SK-N-SH (cell line): Measurements from ENCODE around the gene OCA2. TPM values are rescaled to one million over a fixed set of nuclear protein-coding genes. Genes with fewer than 3 reads are reported as not detected.

Experiments
- CTCF ChIA-PET: fragments of 300-600, 350-600 bp; formaldehyde crosslinking; extraction: SDS; loops from one replicate; lab custom pipeline; 2021; lab: Yijun Ruan, JAX
- POLR2A ChIA-PET: fragments of 350-600 bp; sonication (Branson Sonifier 250); formaldehyde crosslinking; extraction: SDS; loops from one replicate; lab custom pipeline; 2020; ENCODE audit warnings: antibody characterized with exemption, inconsistent platforms; lab: Yijun Ruan, JAX
- DNase-seq: peaks from one replicate; pipeline ENCODE4 v3.0.0; 2012
- H2AFZ ChIP-seq: fragments of 200-600 bp; sonication (generic); 2 replicates; pipeline ENCODE4 v1.8.1; 2016; ENCODE audit warnings: antibody characterized with exemption, mild to moderate bottlenecking, low read depth
- H3F3A ChIP-seq: fragments of 200-600 bp; sonication (generic); replicated peaks from 2 replicates; pipeline ENCODE3; 2016; ENCODE audit warnings: antibody characterized with exemption, mild to moderate bottlenecking; ENCODE audit not compliant: insufficient read depth
- H3K27ac ChIP-seq, 2 experiments: fragments of 200-500 bp in 1 of 2; fragments of 200-600 bp in 1 of 2; sonication (Bioruptor generic) in 1 of 2; sonication (generic), shearing (Covaris generic) in 1 of 2; 2 replicates each; pipeline versions ENCODE4 v1.5.1 to v1.6.1; 2014 to 2016; ENCODE audit warnings: low read depth in 2 of 2, inconsistent platforms in 1 of 2, low read length in 1 of 2, mild to moderate bottlenecking in 1 of 2, mixed read lengths in 1 of 2
- H3K27me3 ChIP-seq: fragments of 200-600 bp; sonication (generic), shearing (Covaris generic); 2 replicates; pipeline ENCODE4 v1.6.1; 2016; ENCODE audit warnings: mixed run types; ENCODE audit not compliant: insufficient read depth
- H3K36me3 ChIP-seq, 2 experiments: fragments of 200-500 bp in 1 of 2; fragments of 200-600 bp in 1 of 2; sonication (Bioruptor generic) in 1 of 2; sonication (generic) in 1 of 2; replicated peaks in 1 of 2; 2 replicates each; pipeline versions ENCODE3 to v1.5.1; 2014 to 2016; ENCODE audit warnings: low read length in 1 of 2, mild to moderate bottlenecking in 1 of 2; ENCODE audit not compliant: insufficient read depth in 2 of 2, control insufficient read depth in 1 of 2
- H3K4me1 ChIP-seq, 2 experiments: fragments of 200-500 bp in 1 of 2; fragments of 200-600 bp in 1 of 2; sonication (Bioruptor generic) in 1 of 2; sonication (generic), shearing (Covaris generic) in 1 of 2; 2 replicates each; pipeline versions ENCODE4 v1.5.1 to v1.6.1; 2014 to 2016; ENCODE audit warnings: low read depth in 1 of 2, low read length in 1 of 2, mixed run types in 1 of 2; ENCODE audit not compliant: insufficient read depth in 2 of 2, control insufficient read depth in 1 of 2
- H3K4me2 ChIP-seq: fragments of 200-600 bp; sonication (generic), shearing (Covaris generic); 2 replicates; pipeline ENCODE4 v1.6.1; 2017; ENCODE audit warnings: mixed run types
- H3K4me3 ChIP-seq, 2 experiments: fragments of 200-500 bp in 1 of 2; fragments of 200-600 bp in 1 of 2; sonication (Bioruptor generic) in 1 of 2; sonication (generic), shearing (Covaris generic) in 1 of 2; 2 replicates each; pipeline versions ENCODE4 v1.5.1 to v1.8.1; 2014 to 2016; ENCODE audit warnings: low read depth in 2 of 2, inconsistent platforms in 1 of 2, low read length in 1 of 2, mild to moderate bottlenecking in 1 of 2, mixed read lengths in 1 of 2, moderate library complexity in 1 of 2
- H3K79me2 ChIP-seq: fragments of 200-600 bp; sonication (generic); 2 replicates; pipeline ENCODE4 v1.8.1; 2017; ENCODE audit warnings: mild to moderate bottlenecking; ENCODE audit not compliant: insufficient read depth
- H3K9ac ChIP-seq: fragments of 200-600 bp; sonication (generic); 2 replicates; pipeline ENCODE4 v1.6.1; 2017; ENCODE audit warnings: mixed run types
- H3K9me2 ChIP-seq: fragments of 200-600 bp; sonication (generic); 2 replicates; pipeline ENCODE4 v1.6.1; 2017; ENCODE audit warnings: mixed run types
- H3K9me3 ChIP-seq: fragments of 200-600 bp; sonication (generic); 2 replicates; pipeline ENCODE4 v1.6.1; 2017; ENCODE audit warnings: mixed run types, mild to moderate bottlenecking, moderate library complexity
- H4K20me1 ChIP-seq: fragments of 200-600 bp; sonication (generic); 2 replicates; pipeline ENCODE4 v1.6.1; 2017; ENCODE audit warnings: mild to moderate bottlenecking, mixed run types; ENCODE audit not compliant: insufficient read depth
- CHD2 ChIP-seq: fragments of 150-350 bp; IDR thresholded peaks from 2 replicates; pipeline ENCODE4 v1.6.1; 2018; ENCODE audit warnings: low read length; ENCODE audit not compliant: partially characterized antibody
- ELF1 ChIP-seq: IDR thresholded peaks from 2 replicates; pipeline ENCODE4 v1.4.0; 2012
- EP300 ChIP-seq, 2 experiments: IDR thresholded peaks; 2 replicates each; pipeline versions ENCODE4 v1.4.0 to v1.6.1; 2012; ENCODE audit warnings: borderline replicate concordance in 1 of 2, low read depth in 1 of 2, low read length in 1 of 2
- FOSL2 ChIP-seq: IDR thresholded peaks from 2 replicates; pipeline ENCODE4 v1.4.0; 2012; ENCODE audit warnings: low read depth, mild to moderate bottlenecking, moderate library complexity, borderline replicate concordance
- FOXM1 ChIP-seq: IDR thresholded peaks from 2 replicates; pipeline ENCODE4 v1.4.0; 2012; ENCODE audit warnings: low read depth, mild to moderate bottlenecking
- GATA2 ChIP-seq: sonication (generic); formaldehyde crosslinking; IDR thresholded peaks from 2 replicates; pipeline ENCODE4 v1.5.0; 2020; ENCODE audit warnings: mild to moderate bottlenecking, missing genetic modification reagents
- JUND ChIP-seq: IDR thresholded peaks from 2 replicates; pipeline ENCODE4 v1.4.0; 2012
- MXI1 ChIP-seq: IDR thresholded peaks from 2 replicates; pipeline ENCODE4 v1.6.1; 2012; ENCODE audit warnings: mild to moderate bottlenecking, low read depth, low read length, improper control_type of control experiment
- POLR2AphosphoS5 ChIP-seq: IDR thresholded peaks from 2 replicates; pipeline ENCODE4 v1.6.1; 2012; ENCODE audit warnings: low read depth, low read length
- RAD21 ChIP-seq: IDR thresholded peaks from 2 replicates; pipeline ENCODE4 v1.6.1; 2012; ENCODE audit warnings: mild to moderate bottlenecking, low read length
- RXRA ChIP-seq: IDR thresholded peaks from 2 replicates; pipeline ENCODE4 v1.4.0; 2012; ENCODE audit warnings: low read depth, mild to moderate bottlenecking, borderline replicate concordance
- TAF1 ChIP-seq: IDR thresholded peaks from 2 replicates; pipeline ENCODE4 v1.6.1; 2012; ENCODE audit warnings: low read depth, mild to moderate bottlenecking, low read length, moderate library complexity, borderline replicate concordance
- TEAD4 ChIP-seq: IDR thresholded peaks from 2 replicates; pipeline ENCODE4 v1.4.0; 2012; ENCODE audit warnings: mild to moderate bottlenecking, borderline replicate concordance; ENCODE audit not compliant: insufficient read depth
- WGBS: methylation state at CpG from one replicate; pipeline ENCODE4 v1.1.6; 2017; ENCODE audit warnings: low lambda C conversion rate; 5-methylcytosine and 5-hydroxymethylcytosine counted together
- polyA plus RNA-seq, 3 experiments: library from polyadenylated mRNA; depleted of rRNA; stranded (reverse); fragments of >200 nt; gene quantifications; 2 replicates each; pipeline ENCODE4 v1.2.3, GENCODE V29; 2012
- TF ChIP-seq, protein P1 (sequence below): IDR thresholded peaks from 2 replicates; pipeline ENCODE4; 2012
- TF ChIP-seq, protein P2 (sequence below): IDR thresholded peaks from 2 replicates; pipeline ENCODE4 v1.4.0; 2012; ENCODE audit warnings: low read depth, borderline replicate concordance
- TF ChIP-seq, protein P3 (sequence below): fragments of 200-600 bp; sonication (generic); IDR thresholded peaks from 2 replicates; pipeline ENCODE4 v1.6.1; 2017; ENCODE audit warnings: antibody characterized with exemption, mild to moderate bottlenecking, moderate library complexity

The OCA2 gene
- polyA plus RNA-seq, 1 of the 3 experiments (the other 2 are of a cell fraction) = 0.16 TPM

DNA sequence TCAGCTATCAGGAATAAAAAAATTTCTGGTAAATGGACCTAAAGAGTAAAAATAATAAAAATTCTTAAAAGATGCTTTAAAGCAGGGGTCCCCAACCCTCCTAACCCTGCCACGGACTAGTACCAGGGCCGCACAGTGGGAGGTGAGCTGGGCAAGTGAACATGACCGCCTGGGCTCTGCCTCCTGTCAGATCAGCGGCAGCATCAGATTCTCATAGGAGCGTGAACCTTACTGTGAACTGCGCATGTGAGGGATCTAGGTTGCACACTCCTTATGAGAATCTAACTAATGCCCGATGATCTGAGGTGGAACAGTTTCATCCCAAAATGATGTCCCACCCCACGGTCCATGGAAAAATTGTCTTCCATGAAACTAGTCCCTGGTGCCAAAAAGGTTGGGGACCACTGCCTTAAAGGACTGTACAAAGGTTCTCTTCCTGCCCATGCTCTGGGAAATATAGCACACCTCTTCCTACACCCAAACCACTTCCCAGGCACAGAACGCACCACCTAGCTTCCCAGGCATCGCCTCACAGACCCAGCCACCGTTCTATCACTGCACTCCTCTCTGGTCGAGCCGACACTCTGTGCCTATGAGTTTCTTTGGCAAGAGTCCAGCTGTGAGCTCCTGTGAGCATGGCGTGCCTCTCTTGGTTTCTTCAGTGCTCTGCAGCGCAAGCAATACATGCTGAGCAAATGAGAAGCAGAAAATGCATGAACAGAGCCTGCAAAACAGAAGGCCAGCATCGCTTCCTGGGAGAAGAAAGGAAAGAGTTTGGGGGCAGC lies 104.9 kb downstream of the OCA2 start:
- no peak overlapping the region for H3K27ac ChIP-seq
- H3K9me3 ChIP-seq = no peaks in the 10 kb centered on the region
- no peaks in the 10 kb centered on the region for H3F3A ChIP-seq
- ChIA-PET CTCF (interaction anchor here (0.6 to 1.1 kb wide), 3 partner anchors 17 to 1081 kb away, joined by 3 read pairs; no protein-coding TSS in a partner anchor), POLR2A (no interaction called here)
- DNase-seq = peak; percentile 45
- H3K79me2 ChIP-seq = no peaks in the 10 kb centered on the region
- no peaks in the 10 kb centered on the region for H3K9me2 ChIP-seq
- no peak for TF ChIP-seq RXRA
- TF ChIP-seq JUND = no peak
- TF ChIP-seq EP300 (IDR thresholded peaks at IDR 0.05; ENCODE audit: borderline replicate concordance in 1 of 2, low read depth in 1 of 2, low read length in 1 of 2) = no peak
- TF ChIP-seq FOXM1 = no peak
- TF ChIP-seq, protein P1, sequence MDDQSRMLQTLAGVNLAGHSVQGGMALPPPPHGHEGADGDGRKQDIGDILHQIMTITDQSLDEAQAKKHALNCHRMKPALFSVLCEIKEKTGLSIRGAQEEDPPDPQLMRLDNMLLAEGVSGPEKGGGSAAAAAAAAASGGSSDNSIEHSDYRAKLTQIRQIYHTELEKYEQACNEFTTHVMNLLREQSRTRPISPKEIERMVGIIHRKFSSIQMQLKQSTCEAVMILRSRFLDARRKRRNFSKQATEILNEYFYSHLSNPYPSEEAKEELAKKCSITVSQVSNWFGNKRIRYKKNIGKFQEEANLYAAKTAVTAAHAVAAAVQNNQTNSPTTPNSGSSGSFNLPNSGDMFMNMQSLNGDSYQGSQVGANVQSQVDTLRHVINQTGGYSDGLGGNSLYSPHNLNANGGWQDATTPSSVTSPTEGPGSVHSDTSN = no peak
- TF ChIP-seq, protein P2, sequence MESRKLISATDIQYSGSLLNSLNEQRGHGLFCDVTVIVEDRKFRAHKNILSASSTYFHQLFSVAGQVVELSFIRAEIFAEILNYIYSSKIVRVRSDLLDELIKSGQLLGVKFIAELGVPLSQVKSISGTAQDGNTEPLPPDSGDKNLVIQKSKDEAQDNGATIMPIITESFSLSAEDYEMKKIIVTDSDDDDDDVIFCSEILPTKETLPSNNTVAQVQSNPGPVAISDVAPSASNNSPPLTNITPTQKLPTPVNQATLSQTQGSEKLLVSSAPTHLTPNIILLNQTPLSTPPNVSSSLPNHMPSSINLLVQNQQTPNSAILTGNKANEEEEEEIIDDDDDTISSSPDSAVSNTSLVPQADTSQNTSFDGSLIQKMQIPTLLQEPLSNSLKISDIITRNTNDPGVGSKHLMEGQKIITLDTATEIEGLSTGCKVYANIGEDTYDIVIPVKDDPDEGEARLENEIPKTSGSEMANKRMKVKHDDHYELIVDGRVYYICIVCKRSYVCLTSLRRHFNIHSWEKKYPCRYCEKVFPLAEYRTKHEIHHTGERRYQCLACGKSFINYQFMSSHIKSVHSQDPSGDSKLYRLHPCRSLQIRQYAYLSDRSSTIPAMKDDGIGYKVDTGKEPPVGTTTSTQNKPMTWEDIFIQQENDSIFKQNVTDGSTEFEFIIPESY = no peak
- TF ChIP-seq FOSL2 = no peak
- TF ChIP-seq ELF1 = no peak
- TF ChIP-seq, protein P3, sequence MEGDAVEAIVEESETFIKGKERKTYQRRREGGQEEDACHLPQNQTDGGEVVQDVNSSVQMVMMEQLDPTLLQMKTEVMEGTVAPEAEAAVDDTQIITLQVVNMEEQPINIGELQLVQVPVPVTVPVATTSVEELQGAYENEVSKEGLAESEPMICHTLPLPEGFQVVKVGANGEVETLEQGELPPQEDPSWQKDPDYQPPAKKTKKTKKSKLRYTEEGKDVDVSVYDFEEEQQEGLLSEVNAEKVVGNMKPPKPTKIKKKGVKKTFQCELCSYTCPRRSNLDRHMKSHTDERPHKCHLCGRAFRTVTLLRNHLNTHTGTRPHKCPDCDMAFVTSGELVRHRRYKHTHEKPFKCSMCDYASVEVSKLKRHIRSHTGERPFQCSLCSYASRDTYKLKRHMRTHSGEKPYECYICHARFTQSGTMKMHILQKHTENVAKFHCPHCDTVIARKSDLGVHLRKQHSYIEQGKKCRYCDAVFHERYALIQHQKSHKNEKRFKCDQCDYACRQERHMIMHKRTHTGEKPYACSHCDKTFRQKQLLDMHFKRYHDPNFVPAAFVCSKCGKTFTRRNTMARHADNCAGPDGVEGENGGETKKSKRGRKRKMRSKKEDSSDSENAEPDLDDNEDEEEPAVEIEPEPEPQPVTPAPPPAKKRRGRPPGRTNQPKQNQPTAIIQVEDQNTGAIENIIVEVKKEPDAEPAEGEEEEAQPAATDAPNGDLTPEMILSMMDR = no peak
- TF ChIP-seq TEAD4 = no peak
- TF ChIP-seq TAF1 = no peak
- no peak for TF ChIP-seq CHD2
- TF ChIP-seq GATA2 (CRISPR knock-in tag) = no peak
- no peak for TF ChIP-seq RAD21
- no peak for TF ChIP-seq MXI1
- TF ChIP-seq POLR2AphosphoS5 = no peak
- H2AFZ ChIP-seq = no peak overlapping the region
- no peak overlapping the region for H3K4me2 ChIP-seq
- H3K36me3 ChIP-seq = no peaks in the 10 kb centered on the region
- no peaks in the 10 kb centered on the region for H4K20me1 ChIP-seq
- no peaks in the 10 kb centered on the region for H3K27me3 ChIP-seq
- 30% methylated on average over 14 of the region's 16 CpGs for WGBS
- H3K9ac ChIP-seq = no peak overlapping the region
- H3K4me3 ChIP-seq = no peak overlapping the region
- peaks cover 0 to 28% of the 10 kb centered on the region in 2 experiments; a peak in 2 of 4 replicates for H3K4me1 ChIP-seq
